HepG2 (cell line): ENCODE results near the gene THRA. TPM values are rescaled to one million over a fixed set of nuclear protein-coding genes. Genes with fewer than 3 reads are reported as not detected.

Experiments used
- HOXA3 ChIP-seq: sonication (generic); formaldehyde crosslinking; IDR thresholded peaks from 2 replicates; pipeline ENCODE4 v1.5.0; 2020; ENCODE audit warnings: missing genetic modification reagents
- SOX6 ChIP-seq, 2 experiments: fragments of 450-650 bp in 1 of 2; sonication (generic) in 1 of 2; formaldehyde crosslinking in 1 of 2; IDR thresholded peaks; 2 replicates each; pipeline versions ENCODE4 v1.4.0 to v1.6.1; 2017 to 2020; ENCODE audit warnings: antibody characterized with exemption in 1 of 2, mild to moderate bottlenecking in 1 of 2, missing genetic modification reagents in 1 of 2
- ZNF253 ChIP-seq: sonication (generic); formaldehyde crosslinking; IDR thresholded peaks from 2 replicates; pipeline ENCODE4 v1.8.0; 2022; ENCODE audit warnings: mild to moderate bottlenecking, missing genetic modification reagents, borderline replicate concordance
- polyA plus RNA-seq, 8 experiments: library from polyadenylated mRNA; depleted of rRNA in 3 of 8; stranded (reverse) in 7 of 8; unstranded in 1 of 8; fragments of >200 nt; fragmentation: Illumina TruSeq in 4 of 8; extraction: Trizol in 4 of 8; gene quantifications; 2 replicates each; pipeline versions ENCODE4 v1.2.1 to v1.2.3, GENCODE V29; 2011 to 2016; ENCODE audit warnings: low read depth in 4 of 8, missing spikeins in 1 of 8, mixed read lengths in 1 of 8; ENCODE audit not compliant: insufficient read depth in 1 of 8
- total RNA-seq, 5 experiments: library from RNA; depleted of rRNA; stranded (reverse); fragments of >200 nt; fragmentation: Illumina TruSeq; extraction: Trizol; gene quantifications; 2 replicates each; pipeline ENCODE4 v1.2.3, GENCODE V29; 2016; ENCODE audit warnings: low read depth in 1 of 5
- TF ChIP-seq, protein P1 (sequence below): sonication (generic); formaldehyde crosslinking; IDR thresholded peaks from 2 replicates; pipeline ENCODE4 v1.4.0; 2020; ENCODE audit warnings: missing genetic modification reagents, borderline replicate concordance
- TF ChIP-seq, protein P2 (sequence below): sonication (generic); formaldehyde crosslinking; conservative IDR thresholded peaks from 2 replicates; pipeline ENCODE4 v1.4.0; 2020; ENCODE audit warnings: missing genetic modification reagents
- TF ChIP-seq, protein P3 (sequence below): sonication (generic); formaldehyde crosslinking; conservative IDR thresholded peaks from 2 replicates; pipeline ENCODE4 v1.8.1; 2023; ENCODE audit warnings: missing genetic modification reagents
- TF ChIP-seq, protein P4 (sequence below): IDR thresholded peaks from 2 replicates; pipeline ENCODE4 v1.6.1; 2016; ENCODE audit warnings: low read depth, missing genetic modification reagents, missing compliant biosample characterization
- TF ChIP-seq, protein P5 (sequence below): sonication (generic); formaldehyde crosslinking; IDR thresholded peaks from 2 replicates; pipeline ENCODE4 v1.4.0; 2020; ENCODE audit warnings: missing genetic modification reagents, borderline replicate concordance
- TF ChIP-seq, protein P6 (sequence below): sonication (generic); formaldehyde crosslinking; IDR thresholded peaks from 2 replicates; pipeline ENCODE4 v1.8.1; 2023; ENCODE audit warnings: mild to moderate bottlenecking, missing genetic modification reagents

The THRA gene
- total and polyA plus RNA-seq, 2 of the 13 experiments (the other 11 are each of a cell fraction or from before 2014, with no cell fraction given) = 8.0 to 9.9 TPM

DNA sequence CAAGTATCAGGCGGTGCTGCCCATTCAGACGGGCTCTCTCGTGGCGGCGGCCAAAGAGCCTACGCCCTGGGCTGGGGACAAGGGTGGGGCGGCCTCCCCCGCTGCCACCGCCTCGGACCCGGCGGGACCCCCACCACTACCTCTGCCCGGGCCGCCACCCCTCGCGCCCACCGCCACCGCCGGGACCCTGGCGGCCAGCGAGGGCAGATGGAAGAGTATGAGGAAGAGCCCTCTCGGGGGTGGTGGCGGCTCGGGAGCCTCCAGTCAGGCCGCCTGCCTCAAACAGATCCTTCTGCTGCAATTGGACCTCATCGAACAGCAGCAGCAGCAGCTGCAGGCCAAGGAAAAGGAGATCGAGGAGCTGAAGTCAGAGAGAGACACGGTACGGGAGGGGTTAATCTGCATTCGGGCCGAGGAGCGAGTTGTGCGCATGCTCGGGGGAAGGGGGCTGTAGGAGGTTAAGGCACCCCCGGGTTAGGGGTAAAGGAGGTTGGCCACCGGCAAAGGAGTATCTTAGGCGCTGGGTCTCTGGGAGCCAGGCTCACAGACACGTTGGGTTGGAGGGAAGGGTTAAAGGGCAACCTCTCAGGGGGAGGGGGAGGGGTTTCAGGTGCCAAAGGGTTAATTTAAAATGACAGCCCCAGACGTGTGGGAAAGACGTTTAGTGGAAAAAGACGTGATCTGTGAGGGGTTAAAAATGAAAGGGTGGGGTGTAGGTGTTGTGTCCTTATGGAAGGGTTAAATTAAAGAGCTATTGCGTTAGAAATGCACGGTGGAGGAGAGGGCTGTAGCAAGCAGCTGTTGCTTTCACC lies 60.4 kb downstream of the THRA start (continued):
- TF ChIP-seq, protein P1, sequence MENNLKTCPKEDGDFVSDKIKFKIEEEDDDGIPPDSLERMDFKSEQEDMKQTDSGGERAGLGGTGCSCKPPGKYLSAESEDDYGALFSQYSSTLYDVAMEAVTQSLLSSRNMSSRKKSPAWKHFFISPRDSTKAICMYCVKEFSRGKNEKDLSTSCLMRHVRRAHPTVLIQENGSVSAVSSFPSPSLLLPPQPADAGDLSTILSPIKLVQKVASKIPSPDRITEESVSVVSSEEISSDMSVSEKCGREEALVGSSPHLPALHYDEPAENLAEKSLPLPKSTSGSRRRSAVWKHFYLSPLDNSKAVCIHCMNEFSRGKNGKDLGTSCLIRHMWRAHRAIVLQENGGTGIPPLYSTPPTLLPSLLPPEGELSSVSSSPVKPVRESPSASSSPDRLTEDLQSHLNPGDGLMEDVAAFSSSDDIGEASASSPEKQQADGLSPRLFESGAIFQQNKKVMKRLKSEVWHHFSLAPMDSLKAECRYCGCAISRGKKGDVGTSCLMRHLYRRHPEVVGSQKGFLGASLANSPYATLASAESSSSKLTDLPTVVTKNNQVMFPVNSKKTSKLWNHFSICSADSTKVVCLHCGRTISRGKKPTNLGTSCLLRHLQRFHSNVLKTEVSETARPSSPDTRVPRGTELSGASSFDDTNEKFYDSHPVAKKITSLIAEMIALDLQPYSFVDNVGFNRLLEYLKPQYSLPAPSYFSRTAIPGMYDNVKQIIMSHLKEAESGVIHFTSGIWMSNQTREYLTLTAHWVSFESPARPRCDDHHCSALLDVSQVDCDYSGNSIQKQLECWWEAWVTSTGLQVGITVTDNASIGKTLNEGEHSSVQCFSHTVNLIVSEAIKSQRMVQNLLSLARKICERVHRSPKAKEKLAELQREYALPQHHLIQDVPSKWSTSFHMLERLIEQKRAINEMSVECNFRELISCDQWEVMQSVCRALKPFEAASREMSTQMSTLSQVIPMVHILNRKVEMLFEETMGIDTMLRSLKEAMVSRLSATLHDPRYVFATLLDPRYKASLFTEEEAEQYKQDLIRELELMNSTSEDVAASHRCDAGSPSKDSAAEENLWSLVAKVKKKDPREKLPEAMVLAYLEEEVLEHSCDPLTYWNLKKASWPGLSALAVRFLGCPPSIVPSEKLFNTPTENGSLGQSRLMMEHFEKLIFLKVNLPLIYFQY (CRISPR knock-in tag) = no peak; the same call in 1 of the 2 replicates
- TF ChIP-seq, protein P2, sequence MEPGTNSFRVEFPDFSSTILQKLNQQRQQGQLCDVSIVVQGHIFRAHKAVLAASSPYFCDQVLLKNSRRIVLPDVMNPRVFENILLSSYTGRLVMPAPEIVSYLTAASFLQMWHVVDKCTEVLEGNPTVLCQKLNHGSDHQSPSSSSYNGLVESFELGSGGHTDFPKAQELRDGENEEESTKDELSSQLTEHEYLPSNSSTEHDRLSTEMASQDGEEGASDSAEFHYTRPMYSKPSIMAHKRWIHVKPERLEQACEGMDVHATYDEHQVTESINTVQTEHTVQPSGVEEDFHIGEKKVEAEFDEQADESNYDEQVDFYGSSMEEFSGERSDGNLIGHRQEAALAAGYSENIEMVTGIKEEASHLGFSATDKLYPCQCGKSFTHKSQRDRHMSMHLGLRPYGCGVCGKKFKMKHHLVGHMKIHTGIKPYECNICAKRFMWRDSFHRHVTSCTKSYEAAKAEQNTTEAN (CRISPR knock-in tag) = peak; percentile 23; the same call in 1 of the 2 replicates
- TF ChIP-seq, protein P3, sequence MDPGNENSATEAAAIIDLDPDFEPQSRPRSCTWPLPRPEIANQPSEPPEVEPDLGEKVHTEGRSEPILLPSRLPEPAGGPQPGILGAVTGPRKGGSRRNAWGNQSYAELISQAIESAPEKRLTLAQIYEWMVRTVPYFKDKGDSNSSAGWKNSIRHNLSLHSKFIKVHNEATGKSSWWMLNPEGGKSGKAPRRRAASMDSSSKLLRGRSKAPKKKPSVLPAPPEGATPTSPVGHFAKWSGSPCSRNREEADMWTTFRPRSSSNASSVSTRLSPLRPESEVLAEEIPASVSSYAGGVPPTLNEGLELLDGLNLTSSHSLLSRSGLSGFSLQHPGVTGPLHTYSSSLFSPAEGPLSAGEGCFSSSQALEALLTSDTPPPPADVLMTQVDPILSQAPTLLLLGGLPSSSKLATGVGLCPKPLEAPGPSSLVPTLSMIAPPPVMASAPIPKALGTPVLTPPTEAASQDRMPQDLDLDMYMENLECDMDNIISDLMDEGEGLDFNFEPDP (CRISPR knock-in tag) = no peak
- TF ChIP-seq, protein P4, sequence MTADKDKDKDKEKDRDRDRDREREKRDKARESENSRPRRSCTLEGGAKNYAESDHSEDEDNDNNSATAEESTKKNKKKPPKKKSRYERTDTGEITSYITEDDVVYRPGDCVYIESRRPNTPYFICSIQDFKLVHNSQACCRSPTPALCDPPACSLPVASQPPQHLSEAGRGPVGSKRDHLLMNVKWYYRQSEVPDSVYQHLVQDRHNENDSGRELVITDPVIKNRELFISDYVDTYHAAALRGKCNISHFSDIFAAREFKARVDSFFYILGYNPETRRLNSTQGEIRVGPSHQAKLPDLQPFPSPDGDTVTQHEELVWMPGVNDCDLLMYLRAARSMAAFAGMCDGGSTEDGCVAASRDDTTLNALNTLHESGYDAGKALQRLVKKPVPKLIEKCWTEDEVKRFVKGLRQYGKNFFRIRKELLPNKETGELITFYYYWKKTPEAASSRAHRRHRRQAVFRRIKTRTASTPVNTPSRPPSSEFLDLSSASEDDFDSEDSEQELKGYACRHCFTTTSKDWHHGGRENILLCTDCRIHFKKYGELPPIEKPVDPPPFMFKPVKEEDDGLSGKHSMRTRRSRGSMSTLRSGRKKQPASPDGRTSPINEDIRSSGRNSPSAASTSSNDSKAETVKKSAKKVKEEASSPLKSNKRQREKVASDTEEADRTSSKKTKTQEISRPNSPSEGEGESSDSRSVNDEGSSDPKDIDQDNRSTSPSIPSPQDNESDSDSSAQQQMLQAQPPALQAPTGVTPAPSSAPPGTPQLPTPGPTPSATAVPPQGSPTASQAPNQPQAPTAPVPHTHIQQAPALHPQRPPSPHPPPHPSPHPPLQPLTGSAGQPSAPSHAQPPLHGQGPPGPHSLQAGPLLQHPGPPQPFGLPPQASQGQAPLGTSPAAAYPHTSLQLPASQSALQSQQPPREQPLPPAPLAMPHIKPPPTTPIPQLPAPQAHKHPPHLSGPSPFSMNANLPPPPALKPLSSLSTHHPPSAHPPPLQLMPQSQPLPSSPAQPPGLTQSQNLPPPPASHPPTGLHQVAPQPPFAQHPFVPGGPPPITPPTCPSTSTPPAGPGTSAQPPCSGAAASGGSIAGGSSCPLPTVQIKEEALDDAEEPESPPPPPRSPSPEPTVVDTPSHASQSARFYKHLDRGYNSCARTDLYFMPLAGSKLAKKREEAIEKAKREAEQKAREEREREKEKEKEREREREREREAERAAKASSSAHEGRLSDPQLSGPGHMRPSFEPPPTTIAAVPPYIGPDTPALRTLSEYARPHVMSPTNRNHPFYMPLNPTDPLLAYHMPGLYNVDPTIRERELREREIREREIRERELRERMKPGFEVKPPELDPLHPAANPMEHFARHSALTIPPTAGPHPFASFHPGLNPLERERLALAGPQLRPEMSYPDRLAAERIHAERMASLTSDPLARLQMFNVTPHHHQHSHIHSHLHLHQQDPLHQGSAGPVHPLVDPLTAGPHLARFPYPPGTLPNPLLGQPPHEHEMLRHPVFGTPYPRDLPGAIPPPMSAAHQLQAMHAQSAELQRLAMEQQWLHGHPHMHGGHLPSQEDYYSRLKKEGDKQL (CRISPR knock-in tag) = no peak
- no peak; the same call in 1 of the 2 replicates for TF ChIP-seq HOXA3 (CRISPR knock-in tag)
- TF ChIP-seq SOX6 (IDR thresholded peaks at IDR 0.05) = no peak
- no peak for TF ChIP-seq SOX6 (CRISPR knock-in tag; IDR thresholded peaks at IDR 0.05)
- TF ChIP-seq, protein P5, sequence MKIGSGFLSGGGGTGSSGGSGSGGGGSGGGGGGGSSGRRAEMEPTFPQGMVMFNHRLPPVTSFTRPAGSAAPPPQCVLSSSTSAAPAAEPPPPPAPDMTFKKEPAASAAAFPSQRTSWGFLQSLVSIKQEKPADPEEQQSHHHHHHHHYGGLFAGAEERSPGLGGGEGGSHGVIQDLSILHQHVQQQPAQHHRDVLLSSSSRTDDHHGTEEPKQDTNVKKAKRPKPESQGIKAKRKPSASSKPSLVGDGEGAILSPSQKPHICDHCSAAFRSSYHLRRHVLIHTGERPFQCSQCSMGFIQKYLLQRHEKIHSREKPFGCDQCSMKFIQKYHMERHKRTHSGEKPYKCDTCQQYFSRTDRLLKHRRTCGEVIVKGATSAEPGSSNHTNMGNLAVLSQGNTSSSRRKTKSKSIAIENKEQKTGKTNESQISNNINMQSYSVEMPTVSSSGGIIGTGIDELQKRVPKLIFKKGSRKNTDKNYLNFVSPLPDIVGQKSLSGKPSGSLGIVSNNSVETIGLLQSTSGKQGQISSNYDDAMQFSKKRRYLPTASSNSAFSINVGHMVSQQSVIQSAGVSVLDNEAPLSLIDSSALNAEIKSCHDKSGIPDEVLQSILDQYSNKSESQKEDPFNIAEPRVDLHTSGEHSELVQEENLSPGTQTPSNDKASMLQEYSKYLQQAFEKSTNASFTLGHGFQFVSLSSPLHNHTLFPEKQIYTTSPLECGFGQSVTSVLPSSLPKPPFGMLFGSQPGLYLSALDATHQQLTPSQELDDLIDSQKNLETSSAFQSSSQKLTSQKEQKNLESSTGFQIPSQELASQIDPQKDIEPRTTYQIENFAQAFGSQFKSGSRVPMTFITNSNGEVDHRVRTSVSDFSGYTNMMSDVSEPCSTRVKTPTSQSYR (CRISPR knock-in tag) = peak; percentile 90
- TF ChIP-seq ZNF253 (CRISPR knock-in tag) = no peak
- TF ChIP-seq, protein P6, sequence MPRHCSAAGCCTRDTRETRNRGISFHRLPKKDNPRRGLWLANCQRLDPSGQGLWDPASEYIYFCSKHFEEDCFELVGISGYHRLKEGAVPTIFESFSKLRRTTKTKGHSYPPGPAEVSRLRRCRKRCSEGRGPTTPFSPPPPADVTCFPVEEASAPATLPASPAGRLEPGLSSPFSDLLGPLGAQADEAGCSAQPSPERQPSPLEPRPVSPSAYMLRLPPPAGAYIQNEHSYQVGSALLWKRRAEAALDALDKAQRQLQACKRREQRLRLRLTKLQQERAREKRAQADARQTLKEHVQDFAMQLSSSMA (CRISPR knock-in tag) = peak; percentile 23; the same call in 1 of the 2 replicates
